Activated CD8-positive, alpha-beta T cell treated with anti-CD3 and anti-CD28 coated beads for 36 hours (primary cell): ENCODE data around the gene CDH13. TPM values are rescaled to one million over a fixed set of nuclear protein-coding genes. Genes with fewer than 3 reads are reported as not detected.

ENCODE experiments used
- ATAC-seq: fragments of 200-7000 bp; cut with Tn5 transposase; one replicate; pipeline ENCODE4 v1.10.0; 2021; ENCODE audit warnings: mild to moderate bottlenecking, moderate library complexity
- CTCF ChIA-PET: fragments of 350-600 bp; sonication (Branson Sonifier 250); formaldehyde crosslinking; loops from one replicate; lab custom pipeline; 2021; ENCODE audit warnings: antibody characterized with exemption; lab: Charles Lee
- POLR2A ChIA-PET: fragments of 350-600 bp; sonication (Branson Sonifier 250); formaldehyde crosslinking; loops from one replicate; lab custom pipeline; 2021; ENCODE audit warnings: antibody characterized with exemption; lab: Charles Lee
- DNase-seq: peaks from one replicate; pipeline ENCODE4 v3.0.0-alpha.2; 2020
- H3K27ac Mint-ChIP-seq: one replicate; pipeline ENCODE4 v1.8.0; 2021; ENCODE audit warnings: mild to moderate bottlenecking, mixed read lengths
- H3K27me3 Mint-ChIP-seq: one replicate; pipeline ENCODE4 v1.8.0; 2021; ENCODE audit warnings: mixed read lengths
- H3K36me3 Mint-ChIP-seq: one replicate; pipeline ENCODE4 v1.8.0; 2021; ENCODE audit warnings: low read depth, mixed read lengths
- H3K4me1 Mint-ChIP-seq: one replicate; pipeline ENCODE4 v1.8.0; 2021; ENCODE audit warnings: low read depth, mixed read lengths
- H3K4me3 Mint-ChIP-seq: one replicate; pipeline ENCODE4 v1.8.0; 2021; ENCODE audit warnings: mild to moderate bottlenecking, moderate library complexity, mixed read lengths
- H3K9me3 Mint-ChIP-seq: one replicate; pipeline ENCODE4 v1.8.0; 2021; ENCODE audit warnings: mixed read lengths
- CTCF ChIP-seq: fragments of 200-600 bp; IDR thresholded peaks from one replicate; pipeline ENCODE4 v1.8.0; 2022; ENCODE audit warnings: antibody characterized with exemption, mild to moderate bottlenecking
- intact Hi-C: fragments of 100-400 bp; cut with micrococcal nuclease; formaldehyde crosslinking; loops from one replicate; pipeline ENCODE4 v1.10.0; 2022
- total RNA-seq, 2 experiments: library from RNA; stranded (reverse); gene quantifications; one replicate each; pipeline ENCODE4 v1.2.3, GENCODE V29; 2021

CDH13 gene
- total RNA-seq, 2 experiments from 2014 or later, result not detected

DNA sequence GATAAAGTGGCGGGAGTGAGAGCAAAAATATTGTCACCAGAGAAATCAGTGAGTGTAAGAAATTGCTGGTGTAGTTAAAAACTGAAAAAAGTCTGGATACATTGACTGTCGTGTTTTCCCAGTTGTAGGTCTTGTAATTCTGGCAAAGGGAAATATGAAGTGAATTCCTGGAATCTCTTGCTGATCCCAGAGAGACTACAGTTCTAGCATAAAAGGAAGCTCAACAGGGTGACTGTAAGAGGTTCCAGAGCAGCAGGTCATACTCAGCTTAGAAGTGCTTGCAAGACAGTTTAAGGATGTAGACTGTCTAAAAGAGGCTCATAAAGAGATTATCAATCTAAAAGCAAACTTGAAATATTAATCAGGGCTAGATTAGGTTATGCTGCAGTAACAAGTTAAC, 890.2 kb downstream of the CDH13 start:
- intact Hi-C loops, result no loop called here
- ATAC-seq (no peak), DNase-seq (no peak)
- H3K27ac Mint-ChIP-seq, result no peak overlapping the region
- no peak for TF ChIP-seq CTCF
- ChIA-PET POLR2A (no interaction called here), CTCF (no interaction called here)
- H3K9me3 Mint-ChIP-seq, result peaks cover 6% of the 10 kb centered on the region
- no peaks in the 10 kb centered on the region for H3K27me3 Mint-ChIP-seq
- no peak overlapping the region for H3K4me3 Mint-ChIP-seq
- H3K4me1 Mint-ChIP-seq, result no peaks in the 10 kb centered on the region
- no peaks in the 10 kb centered on the region for H3K36me3 Mint-ChIP-seq

DNA sequence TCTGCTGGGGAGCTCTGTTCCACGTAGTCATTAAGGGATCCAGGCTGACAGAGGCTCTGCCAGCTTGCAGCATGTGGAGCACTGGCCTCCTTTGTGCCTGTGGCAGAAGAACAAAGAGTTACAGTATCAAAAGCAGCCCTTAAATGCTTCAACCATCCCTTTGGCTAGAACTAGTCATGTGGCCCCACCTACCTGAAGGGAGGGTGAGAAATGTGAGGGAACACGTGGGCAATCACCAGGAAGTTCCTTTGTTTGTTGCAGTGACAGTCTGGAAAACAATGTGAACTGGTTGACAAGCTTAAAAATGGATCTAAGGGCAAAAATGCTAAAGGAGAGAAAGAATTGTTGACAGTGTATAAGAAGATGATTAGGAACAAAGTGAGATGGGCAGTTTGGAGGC, 890.6 kb downstream of the CDH13 start:
- Mint-ChIP-seq H3K4me1 (no peaks in the 10 kb centered on the region), H3K9me3 (peaks cover 6% of the 10 kb centered on the region), H3K4me3 (no peak overlapping the region), H3K27ac (no peak overlapping the region), H3K36me3 (no peaks in the 10 kb centered on the region), H3K27me3 (no peaks in the 10 kb centered on the region)
- POLR2A ChIA-PET, result no interaction called here
- ATAC-seq (no peak), DNase-seq (no peak)
- no peak for TF ChIP-seq CTCF
- intact Hi-C loops, result no loop called here
- CTCF ChIA-PET, result no interaction called here

DNA sequence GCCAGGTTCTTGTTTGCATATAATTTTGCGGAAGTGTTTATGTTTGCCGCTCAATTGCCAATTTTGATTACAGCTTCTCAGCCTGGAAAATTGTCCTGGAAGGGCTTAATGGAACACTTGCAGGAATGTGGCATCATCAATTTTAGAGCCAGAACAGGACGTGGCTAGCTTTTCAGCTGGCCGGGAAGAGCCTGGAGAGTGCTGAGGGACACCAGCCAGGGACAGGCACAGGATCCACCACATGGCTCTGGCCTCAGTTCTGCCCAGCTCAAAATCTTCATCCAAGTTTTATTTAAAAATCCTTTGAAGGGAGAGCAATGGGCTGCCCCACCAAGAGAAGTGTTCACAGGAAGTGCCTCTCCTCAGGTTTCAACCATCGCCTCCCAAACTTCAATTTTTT, 893.8 kb downstream of the CDH13 start:
- H3K27ac Mint-ChIP-seq, result no peak overlapping the region
- ChIA-PET POLR2A (no interaction called here), CTCF (no interaction called here)
- intact Hi-C loops, result no loop called here
- DNase-seq, result no peak
- no peak for ATAC-seq
- TF ChIP-seq CTCF, result no peak
- no peaks in the 10 kb centered on the region for H3K27me3 Mint-ChIP-seq
- H3K9me3 Mint-ChIP-seq, result peaks cover 6% of the 10 kb centered on the region
- no peak overlapping the region for H3K4me3 Mint-ChIP-seq
- H3K4me1 Mint-ChIP-seq, result no peaks in the 10 kb centered on the region
- no peaks in the 10 kb centered on the region for H3K36me3 Mint-ChIP-seq

DNA sequence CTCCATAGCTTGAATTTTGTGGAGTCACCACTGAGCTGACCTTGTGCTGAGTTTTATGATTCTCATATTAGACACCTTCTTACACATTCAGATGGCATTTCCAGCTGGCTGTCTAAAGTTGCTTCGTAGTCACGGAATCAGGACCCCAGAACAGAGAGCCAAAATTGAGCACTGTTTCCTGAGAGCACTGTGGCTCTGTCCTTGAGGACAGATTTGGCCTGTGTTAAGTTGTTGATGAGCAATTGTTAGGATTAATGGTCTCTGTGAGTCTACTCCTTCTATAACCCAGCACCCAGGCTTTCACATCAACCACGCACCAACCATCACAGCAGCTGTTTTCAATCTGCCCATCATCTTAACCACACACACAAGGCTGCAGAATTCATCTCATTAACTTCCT, 903.5 kb downstream of the CDH13 start:
- Mint-ChIP-seq H3K9me3 (peaks cover 2% of the 10 kb centered on the region), H3K27me3 (no peaks in the 10 kb centered on the region), H3K4me3 (no peak overlapping the region), H3K4me1 (no peaks in the 10 kb centered on the region), H3K27ac (no peak overlapping the region), H3K36me3 (no peaks in the 10 kb centered on the region)
- CTCF ChIA-PET, result no interaction called here
- POLR2A ChIA-PET, result no interaction called here
- no peak for TF ChIP-seq CTCF
- intact Hi-C loops, result no loop called here
- DNase-seq, result no peak
- ATAC-seq, result no peak

- H3K36me3 Mint-ChIP-seq, result no peaks in the 10 kb centered on the region
- CTCF ChIA-PET, result no interaction called here
- ATAC-seq (no peak), DNase-seq (no peak)
- H3K9me3 Mint-ChIP-seq, result peaks cover 2% of the 10 kb centered on the region
- no peak for TF ChIP-seq CTCF
- intact Hi-C loops, result no loop called here
- no peaks in the 10 kb centered on the region for H3K27me3 Mint-ChIP-seq
- no peaks in the 10 kb centered on the region for H3K4me1 Mint-ChIP-seq
- H3K4me3 Mint-ChIP-seq, result no peak overlapping the region
- no peak overlapping the region for H3K27ac Mint-ChIP-seq
- POLR2A ChIA-PET, result no interaction called here
Measured at GRCh38 chr16:83532634-83533033, 905.9 kb downstream of the CDH13 start.
